ENCODE data around the gene ANKS1A.
A peak's percentile ranks its signal among the peaks of the same experiment; 100 is the strongest.

The ANKS1A gene

DNA sequence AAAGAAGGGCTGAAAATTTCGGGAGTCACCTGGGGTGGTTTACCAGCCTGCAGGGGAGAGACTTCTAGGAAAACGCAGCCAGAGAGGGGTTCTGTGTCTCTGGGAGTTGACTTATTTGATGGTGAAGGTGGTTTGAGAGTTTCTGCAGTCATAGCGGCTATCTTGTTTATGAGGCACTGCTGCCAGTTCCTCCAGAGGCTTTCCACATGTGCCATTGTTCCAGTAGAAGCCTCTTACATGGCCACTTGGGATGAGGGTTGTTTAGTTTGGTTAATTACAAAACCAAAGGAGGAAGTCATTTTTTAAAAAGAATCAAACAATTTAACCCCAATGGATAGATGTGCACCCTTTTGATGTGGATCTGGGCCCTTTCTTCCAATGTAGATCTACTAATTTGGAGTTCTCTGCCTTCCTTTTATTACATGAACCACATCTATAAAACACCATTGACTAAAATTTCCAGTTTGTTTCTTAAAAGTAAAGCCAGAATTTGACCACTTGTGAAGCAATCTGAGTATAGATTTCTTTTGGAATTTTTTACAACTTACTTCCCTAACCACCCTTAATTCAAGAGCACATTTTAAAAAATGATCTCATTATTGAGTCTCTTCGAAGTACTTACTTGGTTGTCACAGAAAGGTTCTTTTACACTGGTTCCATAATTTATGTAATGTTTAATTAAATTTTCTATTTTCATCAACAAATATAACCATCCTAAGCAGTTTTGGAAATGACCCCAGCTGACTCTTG is 154.5 kb downstream of the ANKS1A start:
- DNase-seq: no peak

DNA sequence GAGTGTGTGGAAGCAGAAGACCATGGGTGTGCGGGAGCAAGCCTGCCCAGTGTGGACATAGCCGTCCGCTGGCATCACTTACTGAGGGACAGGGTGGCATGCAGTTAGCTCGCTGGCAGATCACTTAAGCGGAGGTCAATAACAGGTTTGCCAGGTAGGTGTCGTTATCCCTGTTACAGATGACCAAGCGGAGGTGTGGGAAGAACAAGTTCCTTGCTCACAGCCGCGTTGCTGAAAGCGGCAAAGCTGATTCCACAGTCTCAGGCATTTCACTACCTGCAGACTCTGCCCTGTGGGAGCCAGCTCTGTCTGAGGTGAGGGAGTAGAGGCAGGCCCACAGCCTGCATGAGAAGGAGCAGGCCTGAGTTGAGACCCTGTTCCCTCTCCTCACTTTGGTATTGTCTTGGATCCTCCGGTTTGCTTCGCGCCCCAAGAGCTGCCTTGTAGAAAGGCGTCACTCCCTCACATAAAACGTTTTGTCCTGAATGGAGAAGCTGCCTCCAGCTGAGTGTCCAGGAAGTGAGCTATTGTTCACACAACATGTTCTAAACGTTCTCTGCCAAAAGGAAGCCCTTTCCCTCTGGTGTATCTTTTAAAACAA is 155.2 kb downstream of the ANKS1A start:
- no peak for DNase-seq

DNA sequence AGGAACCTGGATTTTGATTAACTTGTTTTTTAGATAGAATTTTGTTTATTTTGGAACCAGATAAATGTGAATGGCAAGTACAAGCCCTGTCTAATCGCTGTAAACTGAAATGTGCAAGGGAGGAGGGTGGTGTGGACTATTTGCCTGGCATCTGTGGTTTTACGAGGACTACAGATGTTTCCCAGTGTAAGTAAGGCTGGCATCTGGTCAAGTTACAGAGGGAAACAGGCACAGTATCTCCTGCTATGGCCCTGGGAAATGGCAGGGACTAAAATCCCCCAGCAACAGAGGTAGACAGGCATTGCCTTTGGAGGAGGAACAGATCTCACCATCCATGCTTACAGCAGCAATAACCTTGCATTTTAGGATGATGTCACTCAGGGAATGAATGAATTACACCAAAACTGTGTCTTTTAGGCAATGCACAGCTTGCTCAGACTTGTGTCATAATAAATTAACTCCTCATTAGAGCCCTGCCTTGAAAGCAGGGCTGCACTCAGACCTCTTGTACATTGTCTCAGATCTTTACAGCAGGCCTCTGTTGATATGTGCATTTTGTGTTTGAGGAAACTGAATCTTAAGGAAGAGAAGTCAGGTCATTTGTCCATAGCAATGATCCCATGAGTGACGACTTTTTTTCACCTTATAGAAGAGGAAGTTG is 155.8 kb downstream of the ANKS1A start:
- no peak for DNase-seq

DNA sequence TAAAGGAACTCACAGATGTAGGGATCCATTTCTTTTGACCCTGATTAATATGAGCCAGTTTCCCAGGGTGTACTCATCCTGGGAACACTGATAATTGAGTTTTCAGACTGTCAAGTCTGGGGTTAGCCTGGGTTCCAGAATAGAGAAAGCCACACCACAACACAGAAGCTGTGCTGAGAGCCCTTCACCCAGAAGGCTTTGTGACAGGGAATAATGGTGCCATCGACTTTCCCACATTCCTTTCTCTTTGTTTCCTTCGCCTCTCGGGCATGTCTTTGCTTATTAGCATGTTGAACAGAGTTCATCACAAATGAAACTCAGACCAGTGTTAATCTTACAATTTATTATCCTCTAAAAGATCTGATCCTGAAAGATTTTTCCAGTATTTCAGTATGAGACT is 157.0 kb downstream of the ANKS1A start:
- no peak for DNase-seq

DNA sequence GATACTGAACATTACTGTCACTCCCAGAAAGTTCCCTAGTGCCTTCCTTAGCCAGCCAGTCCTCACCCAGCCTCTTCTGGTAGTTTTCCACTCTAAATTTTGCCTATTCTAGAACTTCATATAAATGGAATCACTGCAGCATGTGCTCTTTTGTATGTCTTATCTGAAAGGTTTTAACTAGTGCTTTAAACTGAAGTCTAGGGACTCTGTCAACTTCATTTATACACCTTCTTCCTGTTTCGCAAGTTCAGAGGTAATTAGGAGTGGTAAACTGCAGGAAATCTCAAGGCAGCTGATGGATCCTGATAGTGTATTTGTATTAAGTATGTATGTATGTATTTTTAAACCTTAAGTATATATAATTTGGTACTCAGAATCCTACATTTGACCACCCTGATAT is 157.8 kb downstream of the ANKS1A start:
- DNase-seq: no peak

DNA sequence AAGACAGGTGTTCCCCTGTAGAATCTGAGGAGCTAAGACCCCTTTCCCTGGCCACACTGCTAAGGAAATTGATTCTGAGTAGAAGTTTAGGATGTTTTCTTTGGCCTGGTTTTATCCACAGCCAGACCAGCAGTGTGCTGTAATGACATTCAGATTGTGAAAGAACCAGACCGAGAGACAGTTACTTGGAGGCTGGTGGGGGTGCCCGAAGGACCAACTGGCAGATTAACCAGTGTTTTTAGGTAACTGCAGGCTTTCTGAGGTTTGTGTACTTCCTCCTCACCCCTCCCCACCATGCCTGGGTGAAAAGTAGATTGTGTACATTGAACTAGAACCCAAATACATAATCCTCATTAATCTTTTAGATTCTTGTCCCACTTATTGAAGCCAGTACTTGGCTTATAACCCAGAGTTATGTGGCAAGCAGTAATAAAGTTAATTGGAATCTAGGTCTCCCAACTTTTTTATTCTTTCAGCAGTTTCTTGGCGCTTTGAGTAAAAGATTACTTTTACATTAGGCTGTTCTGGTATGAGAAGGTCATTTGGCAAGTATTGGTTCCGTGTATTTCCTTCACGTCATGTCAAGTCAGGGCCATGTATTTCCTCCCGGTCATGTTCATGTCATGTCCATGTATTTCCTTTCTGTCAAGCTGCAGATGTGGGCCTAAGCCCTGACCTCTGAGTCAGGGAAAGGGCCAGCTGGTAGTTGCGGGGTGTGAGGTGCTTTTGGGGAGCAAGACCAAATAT is 158.4 kb downstream of the ANKS1A start:
- DNase-seq: peak in 1 of 2 donors; percentile 17

DNA sequence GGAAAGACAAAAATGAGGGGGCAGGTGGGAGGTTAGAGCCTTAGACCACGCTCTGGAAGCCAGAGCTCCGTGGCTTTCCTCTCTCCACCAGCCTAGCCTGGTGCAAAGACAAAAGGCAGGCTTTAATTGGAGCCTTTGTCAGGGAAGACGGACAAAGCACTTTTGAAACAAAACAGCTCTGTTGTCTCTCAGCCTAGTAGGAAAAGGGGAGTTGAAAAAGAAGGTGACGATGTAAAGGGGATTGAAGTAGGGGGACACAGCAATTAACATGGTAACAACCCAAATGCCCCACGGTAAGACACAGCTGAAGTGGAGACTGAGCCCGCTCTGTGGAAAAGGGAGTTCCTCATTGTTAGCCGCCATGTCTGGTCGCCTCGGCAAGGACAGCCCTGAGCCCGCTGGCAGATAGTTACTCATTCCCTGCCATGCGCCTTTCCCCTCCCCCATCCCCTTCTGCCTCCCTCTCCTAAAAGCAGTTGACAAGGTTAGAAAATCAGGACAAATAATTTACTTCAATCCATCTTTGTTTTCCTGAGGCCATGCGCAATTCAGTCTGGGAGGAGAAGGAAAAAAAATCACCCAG is 159.1 kb downstream of the ANKS1A start:
- peak in 1 of 2 donors; percentile 30 for DNase-seq

DNA sequence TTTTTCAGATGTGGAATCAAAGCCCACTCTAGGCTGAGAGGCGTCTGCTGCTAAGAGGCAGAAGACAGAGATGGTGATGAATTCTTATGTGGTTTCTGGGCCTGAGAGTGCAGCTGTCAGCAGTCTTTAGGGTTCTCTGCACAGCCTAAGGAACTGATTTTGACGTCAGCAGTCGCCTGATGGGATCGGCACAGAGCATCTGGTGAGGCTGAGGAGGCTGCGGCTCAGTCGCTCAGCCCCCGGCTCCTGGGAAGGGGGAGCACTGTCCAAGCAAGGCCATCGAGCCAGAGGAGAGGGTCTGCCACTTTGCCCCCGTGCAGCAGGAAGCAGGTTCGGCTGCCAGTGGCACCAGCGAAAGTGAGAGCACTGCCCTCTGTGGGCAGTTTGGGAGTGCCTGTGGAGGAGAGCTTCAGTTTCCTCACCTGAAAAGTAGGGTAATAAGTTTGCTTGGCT is 159.6 kb downstream of the ANKS1A start:
- DNase-seq: peak; percentile 20 to 25

DNA sequence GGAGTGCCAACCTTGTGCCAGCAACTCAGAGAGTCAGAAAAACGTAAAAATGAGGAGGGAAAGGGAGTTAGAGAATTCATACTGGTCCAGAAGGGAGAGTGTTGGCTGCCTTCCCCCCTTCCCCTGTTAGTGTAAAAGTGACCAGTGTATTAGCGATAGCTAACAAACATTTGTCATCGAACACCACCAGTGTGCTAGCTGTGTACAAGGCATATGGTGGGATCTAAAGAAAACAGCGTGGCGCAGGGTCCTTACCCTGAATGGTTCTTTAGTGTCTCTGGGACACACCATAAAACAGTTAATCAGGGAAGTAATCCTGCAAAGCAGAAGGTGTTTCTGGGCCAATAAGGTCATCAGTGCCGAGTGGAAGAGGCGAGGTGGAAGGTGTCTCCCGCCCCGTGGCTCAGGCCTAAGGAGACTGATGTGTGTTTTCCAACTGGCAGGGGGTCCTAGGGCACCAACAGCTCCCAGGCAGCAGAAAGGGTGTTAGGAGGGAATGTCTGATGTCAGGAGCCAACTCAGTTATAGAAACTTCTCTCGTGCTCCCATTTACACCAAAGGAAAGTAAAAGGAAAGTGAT is 160.2 kb downstream of the ANKS1A start:
- no peak for DNase-seq

DNA sequence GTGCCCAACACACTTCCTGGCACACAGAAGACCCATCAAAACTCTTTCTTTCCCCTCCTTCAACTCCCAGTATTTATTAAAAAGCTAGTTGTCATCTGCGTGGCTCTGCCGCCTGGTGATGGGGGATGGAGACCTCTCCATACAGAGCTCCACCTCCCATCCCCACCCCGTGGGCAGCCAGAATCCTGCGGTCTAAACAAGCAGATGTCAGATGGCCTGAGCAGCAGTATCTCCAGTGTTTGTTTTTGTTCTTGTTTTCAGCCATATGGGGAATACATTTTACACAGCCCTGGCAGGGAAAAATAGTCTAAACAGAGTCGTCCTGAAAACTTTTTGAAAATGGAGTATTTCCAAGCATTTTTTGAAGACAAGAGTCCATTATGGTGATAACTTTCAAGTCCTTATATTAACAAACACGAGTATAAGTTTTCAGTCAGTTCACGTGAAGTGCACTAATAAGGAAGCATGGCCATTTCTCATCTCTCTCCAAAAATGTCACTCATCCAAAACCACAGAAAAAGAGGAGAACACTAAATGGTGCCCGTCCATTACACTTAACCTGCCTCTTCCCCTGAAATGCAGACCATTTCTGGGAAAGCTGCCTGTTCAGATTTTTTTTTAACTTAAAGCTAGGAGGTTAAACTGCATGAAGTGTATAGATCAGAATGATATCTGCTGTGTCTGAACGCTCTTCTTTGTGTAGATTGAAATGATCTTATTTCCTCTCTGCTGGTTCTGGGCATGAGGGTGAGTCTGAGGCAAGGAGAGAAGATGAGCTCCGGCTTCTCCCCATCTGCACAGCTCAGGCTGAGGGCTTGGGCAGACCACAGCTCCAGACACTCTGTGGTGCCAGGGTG is 161.1 kb downstream of the ANKS1A start:
- no peak for DNase-seq

DNA sequence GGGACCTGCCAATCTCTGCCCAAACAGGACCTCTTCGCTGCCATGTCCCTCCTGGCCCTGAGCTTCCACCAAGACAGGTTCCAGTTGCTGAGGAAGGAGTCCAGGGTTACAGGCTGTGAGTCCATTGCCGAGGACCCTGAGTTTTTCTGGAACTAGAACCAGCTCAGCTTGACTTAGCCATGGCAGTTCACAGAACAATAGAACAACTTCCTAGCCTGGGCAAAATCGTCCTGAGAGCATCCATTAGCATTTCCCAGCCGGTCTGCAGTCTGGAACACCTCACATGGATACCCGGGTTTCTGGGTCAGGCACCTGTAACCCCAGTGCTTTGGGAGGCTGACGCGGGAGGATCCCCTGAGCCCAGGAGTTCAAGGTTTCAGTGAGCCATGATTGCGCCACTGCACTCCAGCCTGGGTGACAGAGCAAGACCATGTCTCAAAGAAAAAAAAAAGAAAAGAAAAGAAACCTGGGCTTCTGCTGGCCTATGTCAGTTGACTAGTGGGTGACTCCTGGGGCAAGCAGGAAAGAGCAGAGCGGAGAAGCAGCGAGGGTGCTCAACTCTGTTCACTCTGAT is 161.8 kb downstream of the ANKS1A start:
- no peak for DNase-seq

DNA sequence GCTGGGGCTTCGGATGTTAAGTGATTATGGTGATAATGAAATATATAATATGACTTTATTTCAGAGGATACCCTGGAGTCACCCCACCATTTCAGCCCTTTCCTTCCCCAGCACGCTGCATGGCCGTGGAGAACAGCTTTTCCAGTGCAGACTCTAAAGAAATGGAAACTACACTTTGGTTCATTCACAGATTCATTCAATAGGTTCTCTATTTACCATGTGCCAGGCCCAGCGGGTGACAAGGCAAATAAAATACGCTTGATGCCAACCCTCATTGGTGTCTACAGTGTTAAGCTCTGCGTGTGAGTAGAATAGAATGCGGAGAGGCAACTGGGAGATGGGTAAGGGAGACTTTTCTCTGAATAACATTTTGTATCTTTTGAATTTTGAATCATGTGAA is 162.3 kb downstream of the ANKS1A start:
- no peak for DNase-seq

DNA sequence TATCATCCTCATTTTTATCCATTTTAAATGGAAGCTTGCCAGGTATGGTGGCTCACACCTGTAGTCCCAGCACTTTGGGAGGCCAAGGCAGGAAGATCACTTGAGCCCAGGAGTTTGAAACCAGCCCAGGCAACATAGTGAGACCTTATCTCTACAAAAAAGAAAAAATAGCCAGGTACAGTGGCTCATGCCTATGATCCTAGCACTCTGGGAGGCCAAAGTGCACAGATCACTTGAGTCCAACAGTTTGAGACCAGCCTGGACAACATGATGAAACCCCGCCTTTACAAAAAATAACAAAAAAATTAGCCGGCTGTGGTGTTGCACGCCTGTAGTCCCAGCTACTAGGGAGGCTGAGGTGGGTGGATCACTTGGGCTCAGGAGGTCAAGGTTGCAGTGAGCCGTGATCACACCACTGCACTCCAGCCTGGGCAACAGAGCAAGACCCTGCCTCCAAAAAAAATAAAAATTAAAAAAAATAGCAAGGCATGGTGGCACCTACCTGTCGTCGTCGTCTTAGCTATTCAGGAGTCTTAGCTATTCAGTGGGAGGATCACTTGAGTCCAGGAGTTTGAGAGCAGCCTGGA is 163.0 kb downstream of the ANKS1A start:
- no peak for DNase-seq

DNA sequence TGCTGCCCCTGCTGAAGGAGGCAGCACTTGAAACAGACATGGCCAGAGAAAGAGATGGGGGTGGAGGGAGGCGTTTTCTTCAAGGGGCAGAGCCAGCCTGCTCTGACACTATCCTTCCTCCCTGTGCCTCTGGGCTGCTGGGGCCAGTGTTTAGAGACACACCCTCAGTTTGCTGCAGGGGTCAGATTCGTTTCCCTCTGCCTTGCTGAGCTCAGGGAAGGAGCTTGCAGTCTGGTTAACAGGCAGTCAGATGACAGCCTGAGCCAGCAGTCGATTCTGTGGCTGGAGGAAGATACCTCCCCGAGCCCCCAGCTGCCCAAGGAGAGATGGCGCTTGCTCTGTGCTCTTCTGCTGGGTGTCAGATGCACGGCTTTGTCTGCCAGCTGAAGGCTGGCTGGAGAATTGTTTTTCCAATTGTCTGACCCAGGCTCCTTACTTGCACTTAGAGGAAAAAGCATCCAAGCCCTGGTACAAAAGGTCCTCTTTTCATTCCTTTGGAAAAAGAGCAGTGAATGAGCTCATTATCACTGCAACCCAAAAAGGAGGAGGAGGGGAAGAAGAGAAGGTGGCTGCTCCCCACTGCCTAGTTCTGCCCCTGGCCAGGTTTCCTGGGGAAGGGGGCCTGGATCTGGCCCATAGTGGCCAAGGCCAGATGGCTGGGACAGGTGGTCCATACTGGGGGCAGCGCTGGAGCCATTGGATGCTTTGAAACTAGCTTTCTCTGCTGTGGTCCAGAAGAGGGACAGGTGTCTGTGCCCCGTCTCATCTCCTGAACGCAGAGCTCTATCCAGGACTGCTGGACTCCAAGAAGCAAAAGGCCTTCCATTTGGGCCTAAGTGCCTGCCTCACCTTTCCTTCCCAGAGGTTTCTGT is 163.9 kb downstream of the ANKS1A start:
- DNase-seq: no peak

DNA sequence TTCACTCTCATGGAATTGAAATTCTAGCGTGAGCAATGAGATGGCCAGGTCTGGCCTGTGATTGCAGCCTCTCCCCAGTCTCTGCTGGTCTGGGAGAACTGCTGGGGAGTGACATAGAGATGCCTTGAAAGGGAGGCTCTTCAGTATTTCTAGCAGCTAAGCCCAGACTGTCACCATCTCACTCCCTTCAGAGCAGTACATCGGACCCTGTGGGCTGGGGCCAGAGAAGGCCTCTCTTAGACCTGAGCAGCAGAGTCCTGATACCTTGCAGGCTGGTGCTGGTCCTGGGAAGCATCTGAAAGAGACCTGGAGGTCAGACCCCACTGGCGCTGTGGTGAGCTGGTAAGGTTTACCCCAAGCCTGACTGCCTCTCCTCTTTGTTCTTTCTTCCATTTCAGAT is 164.6 kb downstream of the ANKS1A start:
- no peak for DNase-seq

DNA sequence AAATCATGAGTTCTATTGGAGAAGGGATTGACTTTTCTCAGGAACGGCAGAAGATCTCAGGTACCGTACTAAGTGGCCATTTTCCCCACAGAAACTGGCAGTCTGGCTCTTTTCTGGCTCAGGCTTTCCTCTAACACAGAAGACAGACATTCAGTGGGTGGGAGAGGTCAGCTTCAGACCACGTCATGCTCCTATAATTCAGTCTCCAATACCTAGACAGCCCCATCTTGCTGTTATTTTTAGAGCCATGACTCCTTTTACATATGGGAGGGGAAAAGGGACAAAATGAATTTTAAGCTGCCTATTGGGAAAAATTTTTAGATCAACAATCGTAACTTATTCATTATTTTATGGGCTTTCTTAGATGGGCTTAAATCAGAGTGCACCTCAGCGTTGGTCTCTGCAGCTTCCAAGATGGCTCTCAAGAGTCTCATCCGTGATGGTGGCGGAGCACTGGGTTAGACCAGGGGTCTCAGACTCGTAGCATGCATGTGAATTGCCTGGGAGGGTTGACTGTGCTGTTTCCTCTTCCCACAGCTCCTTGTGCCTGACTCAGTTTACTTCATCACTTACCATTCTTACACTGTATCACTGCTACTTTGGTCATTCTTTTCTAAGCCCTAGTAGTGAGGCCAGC is 165.2 kb downstream of the ANKS1A start:
- DNase-seq: no peak

DNA sequence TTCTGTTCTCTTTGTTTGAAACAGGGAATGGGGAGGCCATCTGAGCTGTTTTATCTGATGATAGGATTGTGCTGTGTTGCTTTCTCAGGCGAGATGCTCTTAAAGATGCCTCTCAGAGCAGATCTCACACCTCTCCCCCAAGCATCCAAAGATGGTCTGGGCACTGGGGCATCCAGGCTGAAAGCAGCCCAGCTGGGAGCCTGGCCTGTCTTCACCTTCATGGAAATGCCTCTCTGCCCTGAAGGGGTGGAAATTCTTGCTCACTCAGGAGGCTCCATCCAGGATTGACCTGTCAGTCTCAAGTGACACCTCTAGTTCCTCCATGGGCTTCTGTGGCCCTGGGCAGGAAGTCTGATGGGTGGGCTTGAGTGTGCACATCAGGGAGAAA is 165.7 kb downstream of the ANKS1A start:
- DNase-seq: no peak

DNA sequence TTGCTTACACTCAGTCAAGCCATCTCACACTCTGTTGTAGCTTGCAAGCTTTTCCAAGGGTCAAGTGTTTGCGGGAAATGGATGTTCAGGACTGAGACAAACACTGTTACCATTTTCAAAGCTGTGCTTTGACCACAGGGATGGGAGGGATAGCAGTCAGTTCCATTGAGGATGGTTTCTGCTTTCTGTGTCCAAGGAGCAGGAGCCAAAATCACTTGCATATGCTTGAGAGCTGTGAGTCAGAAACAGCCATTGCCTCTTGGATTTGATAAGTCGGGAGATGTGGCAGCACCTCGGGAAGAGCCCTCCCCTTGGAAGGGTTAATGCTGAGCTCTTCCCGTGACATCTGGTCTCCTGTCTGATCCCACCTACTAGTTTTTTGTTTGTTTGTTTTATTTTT is 166.8 kb downstream of the ANKS1A start:
- DNase-seq: no peak

DNA sequence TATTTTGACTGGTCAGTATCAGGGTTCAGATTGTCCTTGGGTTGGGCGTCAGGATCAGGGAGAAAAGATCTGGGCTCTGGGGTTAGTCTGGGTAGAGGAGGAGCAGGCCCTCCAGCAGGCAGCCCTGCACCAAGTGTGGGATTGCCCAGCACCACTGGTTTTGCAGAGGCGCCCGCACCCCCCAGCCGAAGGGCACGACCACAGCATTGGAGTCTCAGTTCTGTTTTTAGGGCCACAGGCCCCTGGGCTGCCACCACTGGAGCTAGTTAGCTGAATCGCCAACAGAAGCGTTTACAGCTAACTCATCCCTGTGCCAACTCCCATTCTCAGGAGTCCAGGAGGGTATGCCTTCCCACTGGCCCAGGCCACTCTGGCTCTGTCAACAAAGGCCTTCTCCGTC is 167.9 kb downstream of the ANKS1A start:
- no peak for DNase-seq
